Fibroblast of skin of left quadriceps (primary cell): ENCODE results near the gene RASSF8.

Experiments
- DNase-seq, 2 experiments: peaks; one replicate each; pipeline ENCODE4 v3.0.0-alpha.2; 2013; ENCODE audit warnings: low read depth in 2 of 2

RASSF8 gene

DNA sequence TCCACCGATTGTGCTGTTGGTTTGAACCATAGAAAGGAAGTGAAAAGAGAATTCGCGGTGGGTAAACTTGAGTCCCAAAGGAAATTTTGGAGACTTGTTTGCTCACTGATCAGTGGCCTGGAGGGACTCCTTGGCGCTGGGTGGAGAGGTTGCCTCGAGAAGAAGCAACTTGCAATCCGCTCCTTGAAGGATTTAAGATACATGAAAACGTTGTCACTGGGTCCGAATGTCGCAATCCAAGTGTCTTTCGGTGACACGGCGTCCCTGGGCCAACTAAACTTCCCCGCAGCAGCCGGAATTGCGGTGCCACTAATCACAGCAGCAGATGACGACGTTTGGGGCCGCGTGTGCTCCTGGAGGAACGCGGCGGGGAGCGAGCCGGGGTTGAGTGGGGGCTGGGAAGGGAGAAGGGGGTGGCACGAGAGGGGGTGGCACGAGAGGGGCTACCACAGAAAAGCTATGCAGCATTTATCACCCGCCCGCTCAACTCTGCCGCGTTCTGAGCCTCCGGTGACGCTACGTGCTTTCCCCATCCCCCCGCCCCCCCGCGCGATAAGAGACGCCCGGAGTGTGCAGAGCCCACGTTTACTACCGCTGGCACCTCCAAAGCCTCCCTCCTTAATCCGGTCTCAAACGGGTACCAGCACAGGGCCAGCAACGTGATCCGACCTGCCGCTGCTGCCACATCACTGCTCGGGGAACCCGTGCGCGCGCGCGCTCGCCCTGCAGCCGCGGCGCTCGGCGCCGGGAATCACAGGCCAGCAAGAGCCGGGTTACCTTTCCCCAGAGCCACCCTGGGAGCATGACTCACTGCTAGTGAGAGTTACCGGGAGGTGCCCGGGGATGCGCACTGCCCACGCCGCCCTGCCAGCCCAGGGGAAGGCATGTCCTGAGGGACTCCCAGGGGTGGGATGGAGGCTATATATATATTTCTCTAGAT is 167.2 kb downstream of the RASSF8 start:
- peak in 1 of 2 experiments; percentile 37 for DNase-seq

DNA sequence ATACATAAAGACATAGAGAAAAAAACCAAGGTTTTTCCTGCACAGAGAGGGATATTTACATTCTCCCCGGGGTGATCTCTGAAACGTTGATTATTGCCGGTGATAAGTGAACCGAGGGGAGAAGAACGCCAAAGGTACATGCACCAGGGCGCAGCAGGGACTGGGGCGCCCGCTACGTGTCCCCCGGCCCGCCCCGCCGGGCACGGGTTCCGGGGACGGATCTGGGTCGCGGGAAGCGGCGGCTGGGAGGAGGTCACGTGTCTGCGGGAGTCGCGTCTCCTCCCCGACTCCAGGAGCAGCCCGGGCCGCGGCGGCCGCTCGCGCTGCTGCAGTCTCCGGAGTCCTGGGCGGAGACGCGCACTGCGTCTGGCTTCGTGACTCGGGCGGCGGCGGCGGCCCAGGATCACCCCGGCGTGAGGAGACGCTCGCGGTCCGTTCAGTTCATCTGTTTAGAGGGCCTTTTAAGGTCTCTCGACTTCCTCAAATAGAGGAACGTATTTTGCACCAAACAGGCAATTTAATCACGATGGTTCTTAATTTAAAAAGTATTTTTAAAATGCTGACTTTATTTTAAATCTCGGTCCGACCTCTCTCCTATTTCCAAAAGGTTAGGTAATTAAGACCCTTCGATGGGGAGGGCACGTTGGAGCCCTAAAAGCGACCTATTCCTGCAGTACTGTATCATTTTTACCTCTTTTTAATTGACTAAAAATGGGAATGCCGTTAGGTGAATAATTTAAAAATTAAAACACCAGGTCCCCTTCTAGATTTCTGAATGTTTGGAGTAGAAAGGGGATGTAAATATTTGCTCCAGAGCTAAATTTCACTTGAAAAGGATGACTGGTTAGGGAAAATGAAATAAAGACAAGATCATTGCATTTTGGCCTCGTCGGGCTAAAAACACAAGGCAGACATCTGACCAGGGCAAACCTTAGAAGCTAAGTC is 168.1 kb downstream of the RASSF8 start:
- DNase-seq, result no peak

DNA sequence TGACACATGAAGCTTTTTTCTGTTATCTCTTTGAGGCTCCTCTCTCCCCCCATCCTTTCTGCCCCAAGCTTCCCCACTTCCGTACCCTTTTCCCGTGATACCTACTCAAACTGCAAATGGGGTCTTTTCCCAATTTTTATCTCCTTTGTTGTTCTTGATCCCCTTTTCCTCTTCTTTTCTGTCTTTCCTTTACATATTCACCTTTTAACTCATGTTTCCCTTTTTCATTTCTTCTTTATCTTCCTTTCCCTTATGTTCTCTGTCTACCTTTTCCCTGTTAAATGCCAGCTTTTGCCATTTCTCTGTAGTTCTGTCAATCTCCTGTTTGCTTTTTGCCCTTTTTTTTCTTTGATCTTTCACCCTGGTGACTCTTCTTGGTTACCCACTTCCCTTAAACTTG is 168.9 kb downstream of the RASSF8 start:
- no peak for DNase-seq

DNA sequence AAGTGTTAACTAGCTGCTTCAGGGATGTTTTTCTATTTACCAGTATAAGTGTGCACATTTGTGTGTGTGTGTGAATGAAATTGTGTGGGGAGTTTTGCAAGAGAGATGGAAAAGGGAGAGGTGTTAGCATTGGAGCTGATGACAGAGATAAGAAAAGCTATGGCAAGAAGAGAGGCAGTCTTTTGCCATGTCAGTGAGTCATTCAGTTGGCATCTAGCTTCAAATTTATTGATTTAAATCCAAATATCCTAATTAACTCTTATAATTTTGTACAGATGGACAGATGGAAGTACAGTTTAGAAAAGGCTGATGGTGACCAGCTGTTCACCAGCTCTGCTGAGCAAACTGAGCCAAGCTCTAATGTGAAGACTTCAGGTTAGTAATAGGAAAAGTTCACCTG is 169.7 kb downstream of the RASSF8 start:
- no peak for DNase-seq
